ENCODE measurements around the gene CRYBA1. TPM values are rescaled to one million over a fixed set of nuclear protein-coding genes. Genes with fewer than 3 reads are reported as not detected.

The CRYBA1 gene
- polyA plus RNA-seq, 1 donor (not counting 4 experiments of a cell fraction or from before 2014, with no cell fraction given) = not detected

GRCh38 chr17:29250666-29251065 is 4.0 kb downstream of the CRYBA1 start:
- dilution Hi-C loops (cut with MboI; ENCODE audit: extremely low pct_ligation_motif_present, low sequenced_read_pairs) = no loop called here
- no peaks in the 10 kb centered on the region for H3K27me3 ChIP-seq (ENCODE audit: control insufficient read depth, extremely low read depth, insufficient read depth, low read length)
- H2AFZ ChIP-seq (ENCODE audit: control insufficient read depth, low read length) = no peak overlapping the region
- H3K4me2 ChIP-seq (ENCODE audit: control insufficient read depth, extremely low read depth, insufficient read depth, low read depth, low read length) = no peak overlapping the region
- H3K36me3 ChIP-seq (ENCODE audit: control insufficient read depth in 2 of 2, extremely low read depth in 1 of 2, insufficient read depth in 2 of 2, low read length in 2 of 2) = no peaks in the 10 kb centered on the region
- no peak for DNase-seq (ENCODE audit: low read depth, low spot score)
- H3K9me1 ChIP-seq (ENCODE audit: control insufficient read depth, extremely low read depth, insufficient read depth, low read length) = no peaks in the 10 kb centered on the region
- no peak overlapping the region for H3K4me3 ChIP-seq (ENCODE audit: control insufficient read depth in 2 of 3, extremely low read depth in 1 of 3, insufficient read depth in 2 of 3, low read depth in 1 of 3, low read length in 3 of 3)
- H3K9ac ChIP-seq (ENCODE audit: control insufficient read depth, extremely low read depth, insufficient read depth, low read length) = no peak overlapping the region
- H3K27ac ChIP-seq (ENCODE audit: control insufficient read depth, insufficient read depth, low read length) = no peak overlapping the region
- H3K9me3 ChIP-seq (ENCODE audit: control insufficient read depth, low read depth, low read length) = no peaks in the 10 kb centered on the region
- H4K20me1 ChIP-seq (ENCODE audit: control insufficient read depth, extremely low read depth, insufficient read depth, low read length) = no peaks in the 10 kb centered on the region
- TF ChIP-seq CTCF (optimal IDR thresholded peaks at IDR 0.05 in 1 of 3, IDR thresholded peaks at IDR 0.05 in 1 of 3, conservative IDR thresholded peaks at IDR 0.05 in 1 of 3; ENCODE audit: extremely low read depth in 1 of 3, insufficient read depth in 2 of 3, low read length in 3 of 3) (no peak), EZH2 (IDR thresholded peaks at IDR 0.05; ENCODE audit: low read length) (no peak)
- FAIRE-seq = no peak
- H3K79me2 ChIP-seq (ENCODE audit: control insufficient read depth, insufficient read depth, low read length) = no peaks in the 10 kb centered on the region
- peaks cover 8% of the 10 kb centered on the region for H3K4me1 ChIP-seq (ENCODE audit: control insufficient read depth, extremely low read depth, insufficient read depth, low read length)

DNA sequence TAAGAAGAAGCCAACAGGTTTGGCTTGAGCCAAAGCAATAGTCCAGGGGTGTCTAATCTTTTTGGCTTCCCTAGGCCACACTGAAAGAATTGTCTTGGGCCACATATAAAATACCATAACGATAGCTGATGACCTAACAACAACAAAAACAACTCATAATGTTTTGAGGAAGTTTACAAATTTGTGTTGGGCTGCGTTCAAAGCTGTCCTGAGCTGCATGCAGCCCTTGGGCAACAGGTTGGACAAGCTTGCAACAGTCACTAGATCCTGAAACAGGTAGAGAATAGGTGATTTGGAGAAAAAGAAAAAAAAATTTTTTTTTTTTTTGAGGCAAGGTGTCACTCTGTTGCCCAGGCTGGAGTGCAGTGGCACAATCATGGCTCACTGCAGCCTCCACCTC is 4.5 kb downstream of the CRYBA1 start:
- H3K4me3 ChIP-seq (ENCODE audit: control insufficient read depth in 2 of 3, extremely low read depth in 1 of 3, insufficient read depth in 2 of 3, low read depth in 1 of 3, low read length in 3 of 3) = no peak overlapping the region
- no peaks in the 10 kb centered on the region for H3K9me3 ChIP-seq (ENCODE audit: control insufficient read depth, low read depth, low read length)
- no peaks in the 10 kb centered on the region for H4K20me1 ChIP-seq (ENCODE audit: control insufficient read depth, extremely low read depth, insufficient read depth, low read length)
- peaks cover 8% of the 10 kb centered on the region for H3K4me1 ChIP-seq (ENCODE audit: control insufficient read depth, extremely low read depth, insufficient read depth, low read length)
- H3K4me2 ChIP-seq (ENCODE audit: control insufficient read depth, extremely low read depth, insufficient read depth, low read depth, low read length) = no peak overlapping the region
- no peak for FAIRE-seq
- H3K79me2 ChIP-seq (ENCODE audit: control insufficient read depth, insufficient read depth, low read length) = no peaks in the 10 kb centered on the region
- DNase-seq (ENCODE audit: low read depth, low spot score) = no peak
- no peak overlapping the region for H2AFZ ChIP-seq (ENCODE audit: control insufficient read depth, low read length)
- TF ChIP-seq CTCF (optimal IDR thresholded peaks at IDR 0.05 in 1 of 3, IDR thresholded peaks at IDR 0.05 in 1 of 3, conservative IDR thresholded peaks at IDR 0.05 in 1 of 3; ENCODE audit: extremely low read depth in 1 of 3, insufficient read depth in 2 of 3, low read length in 3 of 3) (no peak), EZH2 (IDR thresholded peaks at IDR 0.05; ENCODE audit: low read length) (no peak)
- no peak overlapping the region for H3K9ac ChIP-seq (ENCODE audit: control insufficient read depth, extremely low read depth, insufficient read depth, low read length)
- H3K9me1 ChIP-seq (ENCODE audit: control insufficient read depth, extremely low read depth, insufficient read depth, low read length) = no peaks in the 10 kb centered on the region
- no peak overlapping the region for H3K27ac ChIP-seq (ENCODE audit: control insufficient read depth, insufficient read depth, low read length)
- H3K36me3 ChIP-seq (ENCODE audit: control insufficient read depth in 2 of 2, extremely low read depth in 1 of 2, insufficient read depth in 2 of 2, low read length in 2 of 2) = peaks cover 0 to 4% of the 10 kb centered on the region in 2 experiments
- H3K27me3 ChIP-seq (ENCODE audit: control insufficient read depth, extremely low read depth, insufficient read depth, low read length) = no peaks in the 10 kb centered on the region
- dilution Hi-C loops (cut with MboI; ENCODE audit: extremely low pct_ligation_motif_present, low sequenced_read_pairs) = no loop called here

Measured in keratinocyte (primary cell).